HepG2 (cell line): ENCODE data around the gene NEGR1. TPM values are rescaled to one million over a fixed set of nuclear protein-coding genes. Genes with fewer than 3 reads are reported as not detected.

Source experiments
- ATAC-seq: fragments of 200-7000 bp; cut with Tn5 transposase; 3 replicates; pipeline ENCODE4 v1.9.1; 2020; ENCODE audit warnings: mild to moderate bottlenecking, moderate library complexity
- BruUV-seq: library from RNA; stranded (reverse); fragments of 400-500 nt; replicated peaks from 2 replicates; lab custom pipeline; 2021; lab: Mats Ljungman, UMichigan
- CTCF ChIA-PET: fragments of 300-600 bp; formaldehyde crosslinking; extraction: SDS; loops from one replicate; lab custom pipeline; 2021; ENCODE audit warnings: low total read pairs, inconsistent platforms, low intra/inter-chr PET ratio; lab: Yijun Ruan, JAX
- POLR2A ChIA-PET: fragments of 350-600 bp; sonication (Branson Sonifier 250); formaldehyde crosslinking; loops from one replicate; lab custom pipeline; 2020; ENCODE audit warnings: antibody characterized with exemption, inconsistent platforms; lab: Yijun Ruan, JAX
- DNase-seq: peaks from one replicate; pipeline ENCODE4 v3.0.0-alpha.2; 2015; ENCODE audit warnings: low spot score
- FAIRE-seq: peaks from 3 replicates; lab custom pipeline; 2011; peaks lifted over from hg19 to GRCh38; lab: Jason Lieb, UNC
- H2AFZ ChIP-seq: one replicate; pipeline ENCODE4 v1.6.1; 2011; ENCODE audit warnings: low read length, inconsistent platforms
- H3K27ac ChIP-seq: fragments of 300-600 bp; 3 replicates; pipeline ENCODE4 v1.8.0; 2011; ENCODE audit warnings: mixed run types, mild to moderate bottlenecking, mixed read lengths, low read length, inconsistent platforms; ENCODE audit not compliant: insufficient read depth; ENCODE audit errors: extremely low read length
- H3K27me3 ChIP-seq, 2 experiments: fragments of 200-600 bp in 1 of 2; 2 replicates in 1 of 2; 3 replicates in 1 of 2; pipeline versions ENCODE4 v1.6.0 to v1.8.0; 2011; ENCODE audit warnings: low read length in 2 of 2, mild to moderate bottlenecking in 2 of 2, moderate library complexity in 2 of 2, inconsistent platforms in 1 of 2; ENCODE audit not compliant: insufficient read depth in 2 of 2, control insufficient read depth in 1 of 2
- H3K36me3 ChIP-seq, 2 experiments: fragments of 200-600 bp in 1 of 2; replicated peaks in 1 of 2; 2 replicates in 1 of 2; 3 replicates in 1 of 2; pipeline versions ENCODE4 v1.5.1 to v1.8.0; 2011; ENCODE audit warnings: low read length in 2 of 2, inconsistent platforms in 1 of 2; ENCODE audit not compliant: insufficient read depth in 2 of 2, control insufficient read depth in 1 of 2
- H3K4me1 ChIP-seq: 2 replicates; pipeline ENCODE4 v1.5.1; 2012; ENCODE audit warnings: low read length, inconsistent platforms; ENCODE audit not compliant: insufficient read depth
- H3K4me2 ChIP-seq: 2 replicates; pipeline ENCODE4 v1.6.0; 2011; ENCODE audit warnings: low read depth, low read length, inconsistent platforms
- H3K4me3 ChIP-seq, 3 experiments: fragments of 200-600 bp in 1 of 3; sonication (generic), shearing (Covaris generic) in 1 of 3; replicated peaks in 1 of 3; 2 replicates each; pipeline ENCODE4 v1.5.1; 2011 to 2016; ENCODE audit warnings: low read length in 3 of 3, inconsistent platforms in 2 of 3, low read depth in 2 of 3, mild to moderate bottlenecking in 2 of 3, control low read depth in 1 of 3, mixed read lengths in 1 of 3; ENCODE audit not compliant: insufficient read depth in 1 of 3
- H3K79me2 ChIP-seq: one replicate; pipeline ENCODE4 v1.6.1; 2011; ENCODE audit warnings: low read length, inconsistent platforms; ENCODE audit not compliant: insufficient read depth
- H3K9ac ChIP-seq: 2 replicates; pipeline ENCODE4 v1.6.0; 2011; ENCODE audit warnings: mild to moderate bottlenecking, low read depth, low read length, inconsistent platforms; ENCODE audit not compliant: insufficient read depth
- H3K9me3 ChIP-seq: 2 replicates; pipeline ENCODE4 v1.5.1; 2012; ENCODE audit warnings: mild to moderate bottlenecking, low read length
- H4K20me1 ChIP-seq: 2 replicates; pipeline ENCODE4 v1.6.0; 2011; ENCODE audit warnings: inconsistent platforms, mild to moderate bottlenecking, low read length, moderate library complexity; ENCODE audit not compliant: insufficient read depth
- KLF15 ChIP-seq: sonication (generic); formaldehyde crosslinking; IDR thresholded peaks from 2 replicates; pipeline ENCODE4 v1.8.1; 2023; ENCODE audit warnings: borderline replicate concordance, mild to moderate bottlenecking, inconsistent platforms, missing genetic modification reagents, mixed read lengths
- MATR3 ChIP-seq: sonication (generic); formaldehyde crosslinking; IDR thresholded peaks from 2 replicates; pipeline ENCODE4 v1.4.0; 2020; ENCODE audit warnings: missing genetic modification reagents
- PATZ1 ChIP-seq: sonication (generic); formaldehyde crosslinking; IDR thresholded peaks from 2 replicates; pipeline ENCODE4 v1.4.0; 2020; ENCODE audit warnings: missing genetic modification reagents
- ZNF282 ChIP-seq: fragments of 450-650 bp; IDR thresholded peaks from 2 replicates; pipeline ENCODE4 v1.6.1; 2018; ENCODE audit not compliant: partially characterized antibody
- ZNF367 ChIP-seq: sonication (generic); formaldehyde crosslinking; IDR thresholded peaks from 2 replicates; pipeline ENCODE4 v1.4.0; 2020; ENCODE audit warnings: missing genetic modification reagents, borderline replicate concordance
- whole genome bisulfite sequencing: methylation state at CpG from one replicate; pipeline ENCODE4 v1.1.6; 2017; ENCODE audit warnings: low lambda C conversion rate; 5-methylcytosine and 5-hydroxymethylcytosine counted together
- in situ Hi-C: cut with HindIII; loops from 2 replicates; pipeline ENCODE4 v1.10.0; 2017; ENCODE audit warnings: low pct_unique_long_range_greater_than_20kb; ENCODE audit not compliant: extremely low pct_ligation_motif_present
- intact Hi-C: fragments of 100-400 bp; cut with micrococcal nuclease; formaldehyde crosslinking; loops from one replicate; pipeline ENCODE4 v1.10.0; 2022; ENCODE audit not compliant: unreplicated experiment
- polyA plus RNA-seq, 8 experiments: library from polyadenylated mRNA; depleted of rRNA in 3 of 8; stranded (reverse) in 7 of 8; unstranded in 1 of 8; fragments of >200 nt; fragmentation: Illumina TruSeq in 4 of 8; extraction: Trizol in 4 of 8; gene quantifications; 2 replicates each; pipeline versions ENCODE4 v1.2.1 to v1.2.3, GENCODE V29; 2011 to 2016; ENCODE audit warnings: low read depth in 4 of 8, missing spikeins in 1 of 8, mixed read lengths in 1 of 8; ENCODE audit not compliant: insufficient read depth in 1 of 8
- total RNA-seq, 5 experiments: library from RNA; depleted of rRNA; stranded (reverse); fragments of >200 nt; fragmentation: Illumina TruSeq; extraction: Trizol; gene quantifications; 2 replicates each; pipeline ENCODE4 v1.2.3, GENCODE V29; 2016; ENCODE audit warnings: low read depth in 1 of 5
- TF ChIP-seq, protein P1 (sequence below): sonication (generic); formaldehyde crosslinking; IDR thresholded peaks from 2 replicates; pipeline ENCODE4 v1.4.0; 2020; ENCODE audit warnings: missing genetic modification reagents, low read depth, mild to moderate bottlenecking, borderline replicate concordance
- TF ChIP-seq, protein P2 (sequence below): sonication (generic); formaldehyde crosslinking; IDR thresholded peaks from 2 replicates; pipeline ENCODE4 v1.5.0; 2020; ENCODE audit warnings: missing genetic modification reagents

NEGR1 gene
- total and polyA plus RNA-seq, 2 of the 13 experiments (the other 11 are each of a cell fraction or from before 2014, with no cell fraction given), result not detected

DNA sequence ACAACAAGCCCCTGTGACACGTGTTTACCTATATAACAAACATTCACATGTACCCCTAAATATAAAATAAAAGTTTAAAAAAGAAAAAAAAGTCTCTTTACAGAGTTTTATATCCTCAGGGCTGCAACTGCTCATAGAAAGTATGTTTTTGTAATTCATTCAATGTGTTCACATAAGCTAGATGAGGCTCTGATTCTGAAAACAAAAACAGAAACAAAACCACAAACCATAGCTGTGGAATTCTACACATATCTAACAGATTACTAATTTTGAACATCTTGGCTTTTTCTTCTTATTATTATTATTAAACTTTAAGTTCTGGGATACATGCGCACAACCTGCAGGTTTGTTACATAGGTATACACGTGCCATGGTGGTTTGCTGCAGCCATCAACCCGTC is 621.9 kb downstream of the NEGR1 start (continued):
- TF ChIP-seq PATZ1 (CRISPR knock-in tag), result no peak
- no peak for TF ChIP-seq KLF15 (CRISPR knock-in tag)
- TF ChIP-seq MATR3 (CRISPR knock-in tag), result no peak
- TF ChIP-seq ZNF367 (CRISPR knock-in tag), result no peak
- TF ChIP-seq, all 625 proteins: peak for 0

DNA sequence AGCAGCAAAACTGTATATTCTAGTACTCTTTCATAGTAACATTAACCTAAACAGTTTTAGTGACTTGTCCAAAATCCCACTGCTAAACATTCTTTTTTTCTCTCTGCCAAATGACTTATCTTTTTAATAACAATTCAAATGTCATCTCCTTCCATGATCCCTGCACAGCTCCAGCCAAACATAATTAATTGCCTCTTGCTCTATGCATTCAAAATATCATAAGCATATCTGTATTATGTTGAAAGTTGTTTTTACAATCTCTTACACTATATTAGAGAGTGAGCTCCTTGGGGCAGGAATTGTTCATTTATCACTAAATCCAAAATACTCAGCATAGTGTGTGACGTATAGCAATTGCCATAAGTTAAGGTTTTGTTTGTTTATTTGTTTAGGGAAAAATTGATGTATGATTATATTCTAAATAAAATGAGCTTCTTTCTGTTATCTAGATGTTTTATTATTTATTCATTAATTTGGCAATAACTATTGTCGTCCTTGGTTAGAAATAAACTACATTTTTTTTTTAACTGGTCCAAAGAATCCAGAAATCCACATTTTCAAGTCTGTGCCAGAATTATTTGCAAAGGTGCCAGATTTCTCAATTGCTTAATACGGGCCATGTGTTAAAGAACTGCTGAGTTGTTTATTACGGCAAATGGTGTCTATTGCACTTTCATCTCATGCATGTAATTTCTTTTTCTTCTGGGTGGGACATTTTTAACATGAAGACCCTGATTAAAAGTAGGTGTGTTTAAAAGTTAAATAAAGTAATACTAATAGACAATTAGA is 624.3 kb downstream of the NEGR1 start:
- CTCF ChIA-PET, result no interaction called here

More for the DNA sequence above, 624.3 kb downstream of the NEGR1 start:
- no peak overlapping the region for H2AFZ ChIP-seq
- intact Hi-C loops, result no loop called here
- H3K4me2 ChIP-seq, result no peak overlapping the region
- H3K4me3 ChIP-seq, result no peak overlapping the region
- no peaks in the 10 kb centered on the region for H3K36me3 ChIP-seq
- BruUV-seq, result no TSS peak
- 14% methylated on average over 4 of the region's 4 CpGs for WGBS
- no peaks in the 10 kb centered on the region for H3K4me1 ChIP-seq
- POLR2A ChIA-PET, result no interaction called here
- TF ChIP-seq, protein P1, sequence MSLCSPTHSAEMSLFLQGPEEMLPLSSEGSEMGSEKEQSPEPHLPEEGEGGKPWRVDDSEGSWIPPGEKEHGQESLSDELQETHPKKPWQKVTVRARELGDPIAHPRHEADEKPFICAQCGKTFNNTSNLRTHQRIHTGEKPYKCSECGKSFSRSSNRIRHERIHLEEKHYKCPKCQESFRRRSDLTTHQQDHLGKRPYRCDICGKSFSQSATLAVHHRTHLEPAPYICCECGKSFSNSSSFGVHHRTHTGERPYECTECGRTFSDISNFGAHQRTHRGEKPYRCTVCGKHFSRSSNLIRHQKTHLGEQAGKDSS, result no peak
- TF ChIP-seq, protein P2, sequence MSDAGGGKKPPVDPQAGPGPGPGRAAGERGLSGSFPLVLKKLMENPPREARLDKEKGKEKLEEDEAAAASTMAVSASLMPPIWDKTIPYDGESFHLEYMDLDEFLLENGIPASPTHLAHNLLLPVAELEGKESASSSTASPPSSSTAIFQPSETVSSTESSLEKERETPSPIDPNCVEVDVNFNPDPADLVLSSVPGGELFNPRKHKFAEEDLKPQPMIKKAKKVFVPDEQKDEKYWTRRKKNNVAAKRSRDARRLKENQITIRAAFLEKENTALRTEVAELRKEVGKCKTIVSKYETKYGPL, result no peak
- no peak for TF ChIP-seq ZNF282
- 0 out of 2 replicates have a peak, but pooled peaks cover 7% of the 10 kb centered on the region for H3K9me3 ChIP-seq
- no peaks in the 10 kb centered on the region for H3K27me3 ChIP-seq
- no peaks in the 10 kb centered on the region for H4K20me1 ChIP-seq
- no peak overlapping the region for H3K27ac ChIP-seq
- no peak for ATAC-seq
- no peak for DNase-seq
- no peak overlapping the region for H3K9ac ChIP-seq
- no peak for FAIRE-seq
- H3K79me2 ChIP-seq, result no peaks in the 10 kb centered on the region
- in situ Hi-C loops, result no loop called here
